Immature natural killer cell (primary cell): ENCODE measurements around the gene MYO18B. TPM values are rescaled to one million over a fixed set of nuclear protein-coding genes. Genes with fewer than 3 reads are reported as not detected.

Experiments
- DNase-seq, 3 donors: peaks; one replicate each; pipeline ENCODE4 v3.0.0; 2022; ENCODE audit warnings: mixed read lengths in 1 of 3
- H3K27ac Mint-ChIP-seq, 6 donors: one replicate each; pipeline ENCODE4 v1.8.0; 2020; ENCODE audit warnings: mixed read lengths in 6 of 6, mild to moderate bottlenecking in 5 of 6, inconsistent platforms in 4 of 6, moderate library complexity in 3 of 6
- H3K27me3 Mint-ChIP-seq, 3 donors: one replicate each; pipeline ENCODE4 v1.8.0; 2020 to 2021; ENCODE audit warnings: low read depth in 3 of 3, mild to moderate bottlenecking in 3 of 3, mixed read lengths in 3 of 3, moderate library complexity in 3 of 3, inconsistent platforms in 1 of 3
- H3K36me3 Mint-ChIP-seq, 3 donors: one replicate each; pipeline ENCODE4 v1.8.0; 2020; ENCODE audit warnings: mixed read lengths in 3 of 3, inconsistent platforms in 2 of 3, mild to moderate bottlenecking in 2 of 3
- H3K4me1 Mint-ChIP-seq, 2 donors: one replicate each; pipeline ENCODE4 v1.8.0; 2020; ENCODE audit warnings: inconsistent platforms in 2 of 2, mild to moderate bottlenecking in 2 of 2, mixed read lengths in 2 of 2, moderate library complexity in 1 of 2
- H3K4me3 Mint-ChIP-seq, 5 donors: one replicate each; pipeline ENCODE4 v1.8.0; 2020; ENCODE audit warnings: mild to moderate bottlenecking in 5 of 5, mixed read lengths in 5 of 5, inconsistent platforms in 3 of 5, moderate library complexity in 3 of 5
- H3K9me3 Mint-ChIP-seq, 6 donors: one replicate each; pipeline ENCODE4 v1.8.0; 2020; ENCODE audit warnings: mild to moderate bottlenecking in 6 of 6, mixed read lengths in 6 of 6, inconsistent platforms in 4 of 6, moderate library complexity in 3 of 6
- polyA plus RNA-seq, 3 donors: library from polyadenylated mRNA; unstranded; fragments of 300-500 nt; fragmentation: Illumina TruSeq; gene quantifications; one replicate each; pipeline ENCODE4 v1.2.3, GENCODE V29; 2021

The MYO18B gene
- polyA plus RNA-seq, 3 donors from 2014 or later = not detected

GRCh38 chr22:25749420-25750169 lies 7.6 kb downstream of the MYO18B start:
- Mint-ChIP-seq H3K27me3 (peaks cover 2 to 4% (median 3%) of the 10 kb centered on the region in 3 donors), H3K27ac (no peak overlapping the region), H3K4me3 (no peak overlapping the region), H3K9me3 (no peaks in the 10 kb centered on the region), H3K36me3 (no peaks in the 10 kb centered on the region), H3K4me1 (no peaks in the 10 kb centered on the region)
- DNase-seq = no peak

- no peak overlapping the region for H3K4me3 Mint-ChIP-seq
- H3K27ac Mint-ChIP-seq = no peak overlapping the region
- H3K36me3 Mint-ChIP-seq = no peaks in the 10 kb centered on the region
- H3K4me1 Mint-ChIP-seq = no peaks in the 10 kb centered on the region
- H3K27me3 Mint-ChIP-seq = peaks cover 3 to 4% (median 3%) of the 10 kb centered on the region in 3 donors
- no peak for DNase-seq
- no peaks in the 10 kb centered on the region for H3K9me3 Mint-ChIP-seq
Measured at GRCh38 chr22:25750569-25751173, 8.7 kb downstream of the MYO18B start.

- Mint-ChIP-seq H3K4me3 (no peak overlapping the region), H3K9me3 (no peaks in the 10 kb centered on the region), H3K27ac (no peak overlapping the region), H3K27me3 (peaks cover 3 to 4% (median 3%) of the 10 kb centered on the region in 3 donors), H3K36me3 (no peaks in the 10 kb centered on the region), H3K4me1 (no peaks in the 10 kb centered on the region)
- no peak for DNase-seq
Measured at GRCh38 chr22:25751174-25751581, 9.2 kb downstream of the MYO18B start.

- H3K4me1 Mint-ChIP-seq = no peaks in the 10 kb centered on the region
- DNase-seq = no peak
- H3K4me3 Mint-ChIP-seq = no peak overlapping the region
Measured at GRCh38 chr22:25752615-25753214, 10.7 kb downstream of the MYO18B start.

GRCh38 chr22:25753252-25753651 lies 11.3 kb downstream of the MYO18B start:
- H3K27ac Mint-ChIP-seq = no peak overlapping the region
- H3K4me3 Mint-ChIP-seq = no peak overlapping the region
- DNase-seq = no peak
- H3K36me3 Mint-ChIP-seq = no peaks in the 10 kb centered on the region
- H3K4me1 Mint-ChIP-seq = no peaks in the 10 kb centered on the region
- H3K27me3 Mint-ChIP-seq = peaks cover 0 to 3% (median 1%) of the 10 kb centered on the region in 3 donors
- no peaks in the 10 kb centered on the region for H3K9me3 Mint-ChIP-seq

More at GRCh38 chr22:25752615-25753214, 10.7 kb downstream of the MYO18B start:
- Mint-ChIP-seq H3K27ac (no peak overlapping the region), H3K27me3 (peaks cover 0 to 3% (median 1%) of the 10 kb centered on the region in 3 donors), H3K9me3 (no peaks in the 10 kb centered on the region), H3K36me3 (no peaks in the 10 kb centered on the region)

- Mint-ChIP-seq H3K36me3 (no peaks in the 10 kb centered on the region), H3K27ac (no peak overlapping the region), H3K27me3 (peaks cover 0 to 7% (median 0%) of the 10 kb centered on the region in 3 donors), H3K9me3 (no peaks in the 10 kb centered on the region), H3K4me1 (no peaks in the 10 kb centered on the region), H3K4me3 (no peak overlapping the region)
- DNase-seq = no peak
Measured at GRCh38 chr22:25754527-25755202, 12.7 kb downstream of the MYO18B start.

- Mint-ChIP-seq H3K9me3 (no peaks in the 10 kb centered on the region), H3K27ac (no peak overlapping the region), H3K4me1 (no peaks in the 10 kb centered on the region), H3K36me3 (no peaks in the 10 kb centered on the region), H3K4me3 (no peak overlapping the region), H3K27me3 (peaks cover 0 to 7% (median 1%) of the 10 kb centered on the region in 3 donors)
- no peak for DNase-seq
Measured at GRCh38 chr22:25757686-25758085, 15.7 kb downstream of the MYO18B start.

GRCh38 chr22:25758316-25758715 lies 16.3 kb downstream of the MYO18B start:
- Mint-ChIP-seq H3K9me3 (no peaks in the 10 kb centered on the region), H3K36me3 (no peaks in the 10 kb centered on the region), H3K4me1 (no peaks in the 10 kb centered on the region), H3K27me3 (peaks cover 0 to 9% (median 1%) of the 10 kb centered on the region in 3 donors), H3K4me3 (no peak overlapping the region), H3K27ac (no peak overlapping the region)
- no peak for DNase-seq

GRCh38 chr22:25759825-25760231 lies 17.8 kb downstream of the MYO18B start:
- Mint-ChIP-seq H3K27me3 (peaks cover 0 to 9% (median 1%) of the 10 kb centered on the region in 3 donors), H3K4me1 (no peaks in the 10 kb centered on the region), H3K36me3 (no peaks in the 10 kb centered on the region), H3K9me3 (no peaks in the 10 kb centered on the region), H3K4me3 (no peak overlapping the region), H3K27ac (no peak overlapping the region)
- DNase-seq = no peak

GRCh38 chr22:25760294-25760693 lies 18.3 kb downstream of the MYO18B start:
- H3K27ac Mint-ChIP-seq = no peak overlapping the region

GRCh38 chr22:25760848-25761595 lies 19.0 kb downstream of the MYO18B start:
- Mint-ChIP-seq H3K36me3 (no peaks in the 10 kb centered on the region), H3K9me3 (peaks cover 0 to under 1% (median 0%) of the 10 kb centered on the region in 6 donors), H3K4me1 (no peaks in the 10 kb centered on the region), H3K27ac (no peak overlapping the region), H3K4me3 (no peak overlapping the region), H3K27me3 (peaks cover 0 to 7% (median 1%) of the 10 kb centered on the region in 3 donors)
- no peak for DNase-seq

More at GRCh38 chr22:25760294-25760693, 18.3 kb downstream of the MYO18B start:
- no peaks in the 10 kb centered on the region for H3K4me1 Mint-ChIP-seq
- peaks cover 0 to 9% (median 1%) of the 10 kb centered on the region in 3 donors for H3K27me3 Mint-ChIP-seq
- H3K9me3 Mint-ChIP-seq = no peaks in the 10 kb centered on the region
- no peak for DNase-seq
- H3K36me3 Mint-ChIP-seq = no peaks in the 10 kb centered on the region
- no peak overlapping the region for H3K4me3 Mint-ChIP-seq

- H3K4me1 Mint-ChIP-seq = no peaks in the 10 kb centered on the region
- peaks cover 0 to 6% (median 3%) of the 10 kb centered on the region in 6 donors for H3K9me3 Mint-ChIP-seq
- DNase-seq = no peak
- H3K27me3 Mint-ChIP-seq = peaks cover 2 to 7% (median 3%) of the 10 kb centered on the region in 3 donors
- H3K4me3 Mint-ChIP-seq = no peak overlapping the region
- no peak overlapping the region for H3K27ac Mint-ChIP-seq
- no peaks in the 10 kb centered on the region for H3K36me3 Mint-ChIP-seq
Measured at GRCh38 chr22:25762147-25762546, 20.2 kb downstream of the MYO18B start.

GRCh38 chr22:25763239-25763777 lies 21.3 kb downstream of the MYO18B start:
- H3K27me3 Mint-ChIP-seq = peaks cover 2 to 7% (median 3%) of the 10 kb centered on the region in 3 donors
- H3K27ac Mint-ChIP-seq = peak overlapping the region in 1 of 6 donors; percentile 38
- H3K36me3 Mint-ChIP-seq = no peaks in the 10 kb centered on the region
- no peaks in the 10 kb centered on the region for H3K4me1 Mint-ChIP-seq
- H3K9me3 Mint-ChIP-seq = peaks cover 0 to 6% (median 3%) of the 10 kb centered on the region in 6 donors
- DNase-seq = no peak
- H3K4me3 Mint-ChIP-seq = no peak overlapping the region
